ENCODE results near the gene MLLT10.
A peak's percentile ranks its signal among the peaks of the same experiment; 100 is the strongest.

MLLT10 gene

DNA sequence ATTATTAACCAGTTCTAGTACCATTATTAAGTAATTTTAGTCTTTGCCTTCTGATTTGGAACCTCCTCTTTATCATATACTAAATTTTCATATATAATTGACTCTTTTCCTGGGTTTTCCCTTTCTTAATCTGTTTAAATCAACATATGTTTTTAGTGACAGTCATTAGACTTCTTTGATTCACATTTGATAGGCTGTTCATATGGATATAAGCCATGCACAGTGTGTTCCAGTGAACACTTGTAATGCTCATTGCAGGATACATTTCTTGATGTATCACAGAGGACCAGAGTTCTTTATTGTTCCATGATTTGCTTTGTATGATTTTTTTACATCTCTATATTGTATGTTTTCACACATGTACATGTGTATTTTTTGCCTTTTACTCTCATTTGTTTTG, 114.0 kb downstream of the MLLT10 start:
- no peak for TF ChIP-seq TAF1 (IDR thresholded peaks at IDR 0.05; ENCODE audit: borderline replicate concordance, low read depth, low read length)
- no peak for DNase-seq (ENCODE audit: insufficient read length)

DNA sequence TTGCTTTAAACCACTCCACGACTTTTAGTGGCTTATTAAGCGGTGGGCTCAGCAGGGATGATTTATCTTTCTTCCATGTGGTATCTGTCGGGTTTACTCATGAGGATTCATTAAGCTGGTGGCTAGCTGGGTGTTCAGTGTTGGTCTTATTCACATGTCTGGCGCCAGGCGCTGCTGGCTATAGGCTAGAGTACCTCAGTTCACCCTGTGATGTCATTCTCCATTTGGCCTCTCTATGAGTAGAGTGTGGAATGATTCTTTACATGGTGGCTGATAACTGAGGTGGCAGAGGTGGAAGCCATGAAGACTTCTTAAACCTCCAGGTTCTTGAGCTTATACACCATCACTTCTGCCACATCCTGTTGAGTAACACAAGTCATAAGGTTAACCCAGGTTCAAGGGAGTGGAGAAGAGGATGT, 115.4 kb downstream of the MLLT10 start:
- DNase-seq (ENCODE audit: insufficient read length) (no peak), FAIRE-seq (no peak)
- TF ChIP-seq POLR2A (IDR thresholded peaks at IDR 0.05; ENCODE audit: low read depth, low read length) (no peak), TAF1 (IDR thresholded peaks at IDR 0.05; ENCODE audit: borderline replicate concordance, low read depth, low read length) (no peak), POLR2AphosphoS5 (IDR thresholded peaks at IDR 0.05; ENCODE audit: low read depth, low read length) (no peak)

More for the DNA sequence above, 114.0 kb downstream of the MLLT10 start:
- FAIRE-seq, result no peak

DNA sequence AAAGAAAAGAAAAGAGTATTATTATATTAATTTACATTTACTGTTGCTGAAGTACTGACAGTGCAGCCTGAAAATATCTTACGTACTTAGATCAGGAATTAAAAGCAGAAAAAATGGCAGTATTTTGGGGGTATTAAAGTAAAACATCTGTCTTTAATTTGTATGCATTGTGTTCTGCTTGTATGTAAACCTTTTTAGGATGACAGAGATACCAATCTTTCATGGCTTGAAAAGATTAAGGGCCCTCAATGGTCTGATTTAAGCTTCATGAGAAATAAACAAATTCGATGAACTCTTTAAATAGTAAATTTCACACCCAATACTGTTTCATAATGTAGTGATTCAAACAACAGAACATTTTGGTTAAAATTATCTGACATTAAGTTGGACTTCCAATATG, 116.3 kb downstream of the MLLT10 start:
- TF ChIP-seq POLR2AphosphoS5 (IDR thresholded peaks at IDR 0.05; ENCODE audit: low read depth, low read length), result no peak
- no peak for TF ChIP-seq TAF1 (IDR thresholded peaks at IDR 0.05; ENCODE audit: borderline replicate concordance, low read depth, low read length)
- no peak for TF ChIP-seq POLR2A (IDR thresholded peaks at IDR 0.05; ENCODE audit: low read depth, low read length)
- no peak for DNase-seq (ENCODE audit: insufficient read length)
- no peak for FAIRE-seq

DNA sequence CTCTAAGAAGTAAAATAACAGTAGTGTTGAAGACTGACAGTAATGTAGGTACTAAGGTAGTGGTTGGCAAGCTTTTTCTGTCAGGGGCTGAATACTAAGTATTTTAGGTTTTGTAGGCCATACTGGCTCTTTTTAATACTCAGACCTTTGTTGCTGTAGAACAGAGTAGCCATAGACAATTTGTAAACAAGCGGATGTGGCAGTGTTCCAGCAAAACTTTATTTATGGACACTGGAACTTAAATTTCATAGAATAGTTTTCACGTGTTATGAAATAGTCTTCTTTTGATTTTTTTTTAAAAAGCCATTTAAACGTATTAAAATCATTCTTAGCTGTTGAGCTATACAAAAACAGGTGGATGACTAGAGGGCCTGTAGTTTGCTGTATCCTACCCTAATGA, 121.2 kb downstream of the MLLT10 start:
- TF ChIP-seq TAF1 (IDR thresholded peaks at IDR 0.05; ENCODE audit: borderline replicate concordance, low read depth, low read length) (no peak), POLR2AphosphoS5 (IDR thresholded peaks at IDR 0.05; ENCODE audit: low read depth, low read length) (no peak), POLR2A (IDR thresholded peaks at IDR 0.05; ENCODE audit: low read depth, low read length) (no peak)
- no peak for DNase-seq (ENCODE audit: insufficient read length)
- FAIRE-seq, result no peak

DNA sequence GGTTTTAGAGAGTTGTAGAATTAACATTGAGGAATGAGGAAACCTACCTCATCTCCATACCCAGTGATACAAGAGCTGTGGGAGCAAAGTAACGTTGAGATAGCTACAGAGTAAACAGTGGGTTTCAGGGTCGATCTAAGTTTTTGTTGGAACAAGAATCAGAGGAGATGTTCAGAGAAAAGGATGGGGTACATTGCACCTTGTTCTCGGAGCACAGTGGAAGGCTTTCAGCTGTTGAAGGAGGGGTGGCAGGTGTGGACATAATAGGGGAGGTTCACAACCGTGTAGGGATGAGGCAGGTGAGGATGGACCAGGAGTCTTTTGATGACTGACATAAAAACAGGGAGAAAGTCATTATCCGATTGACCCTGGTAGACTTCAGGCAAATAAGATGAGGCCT, 121.7 kb downstream of the MLLT10 start:
- no peak for DNase-seq (ENCODE audit: insufficient read length)
- TF ChIP-seq POLR2A (IDR thresholded peaks at IDR 0.05; ENCODE audit: low read depth, low read length) (no peak), POLR2AphosphoS5 (IDR thresholded peaks at IDR 0.05; ENCODE audit: low read depth, low read length) (no peak), TAF1 (IDR thresholded peaks at IDR 0.05; ENCODE audit: borderline replicate concordance, low read depth, low read length) (no peak)
- FAIRE-seq, result no peak

DNA sequence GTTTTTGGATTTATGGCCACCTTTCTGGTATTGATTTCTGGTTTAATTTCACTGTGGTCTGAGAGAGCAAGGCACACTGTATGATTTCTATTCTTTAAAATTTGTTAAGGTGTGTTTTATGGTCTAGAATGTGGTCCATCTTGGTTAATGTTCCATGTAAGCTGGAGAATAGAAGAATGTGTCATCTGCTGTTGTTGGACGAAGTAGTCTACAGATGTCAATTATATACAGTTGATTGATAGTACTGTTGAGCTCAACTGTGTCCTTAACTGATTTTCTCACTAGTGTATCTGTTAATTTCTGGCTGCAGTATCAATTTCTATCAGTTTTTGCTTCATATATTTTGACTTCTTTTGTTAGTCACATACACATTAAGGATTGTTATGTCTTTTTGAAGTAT, 127.1 kb downstream of the MLLT10 start:
- FAIRE-seq, result no peak
- DNase-seq (ENCODE audit: insufficient read length), result no peak
- TF ChIP-seq POLR2AphosphoS5 (IDR thresholded peaks at IDR 0.05; ENCODE audit: low read depth, low read length), result no peak
- TF ChIP-seq TAF1 (IDR thresholded peaks at IDR 0.05; ENCODE audit: borderline replicate concordance, low read depth, low read length), result no peak
- no peak for TF ChIP-seq POLR2A (IDR thresholded peaks at IDR 0.05; ENCODE audit: low read depth, low read length)

DNA sequence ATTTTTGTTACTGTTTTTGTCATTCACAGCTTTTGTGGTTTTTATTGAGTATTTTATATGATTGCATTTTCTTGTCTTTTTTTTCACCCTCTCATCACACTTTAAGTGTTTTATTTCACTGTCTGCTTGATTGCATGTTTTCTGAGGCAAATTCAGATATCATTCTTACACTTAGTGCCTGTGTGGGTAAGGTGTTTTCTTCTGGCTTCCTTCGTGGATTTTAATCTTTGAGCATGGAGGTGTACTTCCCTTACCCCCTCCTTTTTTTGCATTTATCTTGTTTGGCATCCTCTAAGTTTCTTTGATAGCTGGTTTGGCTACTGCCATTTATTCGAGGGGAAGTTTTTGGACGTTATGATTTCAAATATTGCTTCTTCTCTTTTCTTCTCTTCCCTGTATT, 127.9 kb downstream of the MLLT10 start:
- DNase-seq (ENCODE audit: insufficient read length) (no peak), FAIRE-seq (no peak)

DNA sequence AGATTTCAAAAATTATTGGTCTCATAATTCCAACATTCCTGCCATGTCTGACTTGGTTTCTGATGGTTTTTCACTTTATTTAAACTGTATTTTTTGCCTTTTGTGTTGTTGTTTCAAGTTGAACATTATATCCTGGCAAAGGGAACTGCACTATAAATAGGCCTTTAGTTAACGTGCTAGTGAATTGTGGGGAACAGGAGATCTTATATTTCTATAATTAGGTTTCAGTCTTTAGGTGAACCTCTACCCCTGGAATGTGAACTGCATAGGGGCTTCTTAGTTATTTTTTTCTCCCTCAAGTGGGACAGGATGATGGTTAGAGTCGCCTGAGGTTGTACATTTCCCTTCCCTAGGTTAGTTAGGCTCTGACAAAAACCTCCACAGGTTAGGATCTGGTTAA, 128.6 kb downstream of the MLLT10 start:
- DNase-seq (ENCODE audit: insufficient read length) (no peak), FAIRE-seq (no peak)
- TF ChIP-seq TAF1 (IDR thresholded peaks at IDR 0.05; ENCODE audit: borderline replicate concordance, low read depth, low read length), result no peak
- TF ChIP-seq POLR2AphosphoS5 (IDR thresholded peaks at IDR 0.05; ENCODE audit: low read depth, low read length), result no peak

More for the DNA sequence above, 127.9 kb downstream of the MLLT10 start:
- no peak for TF ChIP-seq TAF1 (IDR thresholded peaks at IDR 0.05; ENCODE audit: borderline replicate concordance, low read depth, low read length)
- no peak for TF ChIP-seq POLR2AphosphoS5 (IDR thresholded peaks at IDR 0.05; ENCODE audit: low read depth, low read length)
- no peak for TF ChIP-seq POLR2A (IDR thresholded peaks at IDR 0.05; ENCODE audit: low read depth, low read length)

DNA sequence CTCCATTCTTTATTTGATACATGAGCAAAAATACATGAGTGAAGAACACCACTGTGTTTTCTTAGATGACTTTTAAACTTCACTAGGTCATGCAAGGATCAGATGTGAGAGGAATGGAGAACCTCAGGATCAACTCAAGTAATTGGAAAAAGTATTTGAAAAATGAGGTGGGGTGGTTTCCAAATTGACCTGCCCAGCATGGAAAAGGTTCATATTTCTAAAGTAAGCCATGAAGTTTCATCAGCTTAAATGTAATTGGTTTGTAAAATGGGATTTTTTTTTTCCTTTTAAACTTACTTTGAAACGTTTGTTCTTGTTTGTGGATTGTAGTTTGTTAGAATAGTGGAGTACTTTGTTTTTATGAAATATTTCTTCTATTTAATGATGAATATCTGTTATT, 134.8 kb downstream of the MLLT10 start:
- TF ChIP-seq POLR2A (IDR thresholded peaks at IDR 0.05; ENCODE audit: low read depth, low read length) (no peak), TAF1 (IDR thresholded peaks at IDR 0.05; ENCODE audit: borderline replicate concordance, low read depth, low read length) (no peak), POLR2AphosphoS5 (IDR thresholded peaks at IDR 0.05; ENCODE audit: low read depth, low read length) (no peak)
- no peak for DNase-seq (ENCODE audit: insufficient read length)
- no peak for FAIRE-seq

DNA sequence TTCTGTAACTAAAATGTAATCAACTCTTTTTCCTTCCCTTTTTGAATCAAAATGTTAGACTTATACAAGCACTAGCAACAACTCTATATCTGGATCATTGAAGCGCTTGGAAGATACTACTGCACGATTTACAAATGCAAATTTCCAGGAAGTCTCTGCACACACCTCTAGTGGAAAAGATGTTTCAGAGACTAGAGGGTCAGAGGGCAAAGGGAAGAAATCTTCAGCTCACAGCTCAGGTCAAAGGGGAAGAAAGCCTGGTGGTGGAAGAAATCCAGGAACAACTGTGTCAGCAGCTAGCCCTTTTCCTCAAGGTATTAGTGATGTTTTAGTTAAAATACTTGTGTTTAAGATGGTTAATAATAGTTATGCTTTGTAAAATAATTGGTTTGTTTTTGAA, 136.4 kb downstream of the MLLT10 start:
- no peak for DNase-seq (ENCODE audit: insufficient read length)
- FAIRE-seq, result no peak
- TF ChIP-seq POLR2AphosphoS5 (IDR thresholded peaks at IDR 0.05; ENCODE audit: low read depth, low read length) (no peak), POLR2A (IDR thresholded peaks at IDR 0.05; ENCODE audit: low read depth, low read length) (no peak), TAF1 (IDR thresholded peaks at IDR 0.05; ENCODE audit: borderline replicate concordance, low read depth, low read length) (no peak)

DNA sequence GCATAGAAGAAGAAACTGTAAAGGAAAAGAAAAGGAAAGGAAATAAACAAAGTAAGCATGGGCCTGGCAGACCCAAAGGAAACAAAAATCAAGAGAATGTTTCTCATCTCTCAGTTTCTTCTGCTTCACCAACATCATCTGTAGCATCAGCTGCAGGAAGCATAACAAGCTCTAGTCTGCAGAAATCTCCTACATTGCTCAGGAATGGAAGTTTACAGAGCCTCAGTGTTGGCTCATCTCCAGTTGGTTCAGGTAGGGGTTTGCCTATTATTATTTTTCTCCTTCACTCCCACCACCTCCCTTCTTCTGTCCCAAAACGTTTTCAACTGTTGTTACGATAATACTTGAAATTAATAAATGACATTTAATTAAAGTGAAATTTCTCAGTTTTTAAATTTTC, 139.6 kb downstream of the MLLT10 start:
- TF ChIP-seq POLR2A (IDR thresholded peaks at IDR 0.05; ENCODE audit: low read depth, low read length), result no peak
- no peak for TF ChIP-seq TAF1 (IDR thresholded peaks at IDR 0.05; ENCODE audit: borderline replicate concordance, low read depth, low read length)
- TF ChIP-seq POLR2AphosphoS5 (IDR thresholded peaks at IDR 0.05; ENCODE audit: low read depth, low read length), result no peak
- FAIRE-seq, result no peak
- DNase-seq (ENCODE audit: insufficient read length), result no peak

DNA sequence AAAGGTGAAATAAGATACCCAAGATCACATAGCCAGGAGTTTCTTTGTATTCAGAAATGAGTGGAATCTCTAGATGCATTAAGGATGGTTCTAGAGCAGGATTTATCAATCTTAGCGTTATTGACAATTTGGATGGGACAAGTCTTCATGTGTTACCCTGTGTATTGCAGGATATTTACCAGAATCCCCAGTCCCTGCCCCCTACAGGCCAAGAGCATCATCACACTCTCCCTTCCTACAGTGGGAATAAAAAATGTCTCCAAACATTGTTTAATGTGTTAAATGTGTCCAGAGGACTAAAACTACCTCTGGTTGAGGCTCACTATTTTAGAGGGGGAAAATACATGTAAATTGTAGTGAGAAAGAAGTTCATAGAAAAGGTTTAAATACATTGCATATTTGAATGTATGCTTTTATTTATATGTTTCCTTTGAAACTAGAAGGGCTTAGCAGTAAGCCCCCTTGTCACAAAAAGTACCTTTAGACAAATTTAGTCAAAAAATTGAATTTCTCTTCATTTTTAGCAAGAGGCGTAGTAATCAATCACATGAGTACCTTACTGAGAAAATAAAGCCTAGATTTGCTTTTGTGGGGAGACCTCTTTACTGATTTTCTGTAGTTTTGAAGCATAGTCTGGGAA, 141.2 kb downstream of the MLLT10 start:
- no peak for TF ChIP-seq POLR2AphosphoS5 (IDR thresholded peaks at IDR 0.05; ENCODE audit: low read depth, low read length)
- TF ChIP-seq POLR2A (IDR thresholded peaks at IDR 0.05; ENCODE audit: low read depth, low read length), result no peak
- peak; percentile 79 for FAIRE-seq
- DNase-seq (ENCODE audit: insufficient read length), result no peak

DNA sequence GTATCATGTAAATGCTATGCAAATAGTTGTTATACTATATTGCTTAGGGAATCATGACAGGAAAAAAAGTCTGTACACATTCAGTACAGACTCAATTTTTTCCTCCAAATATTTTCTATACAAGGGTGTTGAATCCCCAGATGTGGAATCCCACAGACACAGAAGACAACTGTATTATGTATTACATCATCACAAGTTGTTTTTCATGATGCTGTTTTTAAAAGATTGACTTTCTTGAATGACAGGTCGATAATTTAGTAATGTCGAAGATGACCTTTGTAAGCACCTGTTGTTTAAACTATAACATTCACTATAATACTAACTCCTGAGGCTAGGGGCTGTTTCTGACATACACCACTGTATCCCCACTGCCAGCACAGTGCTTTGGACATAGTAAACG, 143.5 kb downstream of the MLLT10 start:
- FAIRE-seq (peak; percentile 9), DNase-seq (ENCODE audit: insufficient read length) (no peak)
- TF ChIP-seq POLR2A (IDR thresholded peaks at IDR 0.05; ENCODE audit: low read depth, low read length) (no peak), TAF1 (IDR thresholded peaks at IDR 0.05; ENCODE audit: borderline replicate concordance, low read depth, low read length) (no peak), POLR2AphosphoS5 (IDR thresholded peaks at IDR 0.05; ENCODE audit: low read depth, low read length) (no peak)
